ENCODE results near the gene DRAP1. TPM values are rescaled to one million over a fixed set of nuclear protein-coding genes. Genes with fewer than 3 reads are reported as not detected.

The DRAP1 gene
- total RNA-seq, 2 experiments from 2014 or later = 68.2 to 93.2 TPM

DNA sequence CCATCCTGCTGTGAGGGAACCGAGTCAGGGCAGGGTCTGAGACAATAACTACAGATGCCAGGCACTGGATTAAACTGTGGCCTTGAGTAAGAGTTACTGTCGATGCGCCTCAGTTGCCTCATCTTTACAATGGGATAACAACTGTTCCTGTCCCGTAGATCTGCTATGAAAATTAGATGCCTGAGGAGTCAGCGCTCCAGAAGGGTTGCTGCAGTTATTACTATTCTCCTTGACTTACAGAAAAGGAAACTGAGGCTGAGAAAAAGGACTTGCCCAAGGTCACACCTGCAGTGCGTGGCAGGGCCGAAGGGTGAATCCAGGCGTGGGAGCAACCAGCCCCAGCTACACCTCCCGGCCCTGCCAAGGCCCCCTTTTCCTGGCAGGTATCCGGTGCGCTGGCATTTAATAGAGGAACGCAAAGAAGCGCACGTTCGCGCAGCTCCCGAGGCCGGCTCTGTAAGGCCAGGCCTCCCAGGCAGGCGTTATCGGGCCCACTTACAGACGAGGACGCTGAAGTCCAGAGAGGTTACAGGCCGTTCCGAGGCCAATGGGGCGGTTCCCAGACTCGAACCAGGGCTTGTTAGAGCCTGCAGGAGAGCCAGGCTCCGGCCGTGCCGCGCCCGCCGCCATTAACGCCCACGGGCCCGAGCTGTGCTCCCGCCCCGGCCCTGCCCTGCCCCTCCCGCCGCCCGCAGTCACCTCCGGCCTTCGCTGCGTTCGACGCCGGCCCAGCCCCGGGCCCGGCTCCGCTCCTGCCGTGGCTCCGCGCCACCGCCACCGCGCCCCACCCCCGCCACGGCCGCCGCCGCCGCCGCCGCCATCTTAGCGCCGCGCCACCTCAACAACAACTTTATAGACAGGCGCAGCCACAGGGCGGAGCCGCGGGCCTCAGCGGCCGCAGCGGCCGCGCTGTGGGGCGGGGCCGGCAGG is 750 bp upstream of the DRAP1 start, which contains the start of gene C11orf68:
Gene C11orf68 (minus strand): TSS at position 852 of the 930 bp plus-strand sequence. CDS start 31 bp downstream, at position 821.
- intact Hi-C loops (cut with micrococcal nuclease; ENCODE audit: unreplicated experiment) = loop anchor here (1.0 to 2.0 kb wide), 4 partner anchors 18 to 84 kb away; partner anchors contain the start of genes BANF1, CCDC85B, CFL1 and EIF1AD
- H2AFZ ChIP-seq (ENCODE audit: low read length) = peak within 1 kb of the TSS; percentile 33
- H3K27ac ChIP-seq (ENCODE audit: low read depth, low read length, poor library complexity, severe bottlenecking) = peak within 1 kb of the TSS; percentile 54
- peaks cover 8% of the 10 kb centered on the region; the same call in 1 of the 2 replicates for H3K36me3 ChIP-seq (ENCODE audit: insufficient read depth, low read length)
- no peaks in the 10 kb centered on the region for H4K20me1 ChIP-seq (ENCODE audit: insufficient read depth, low read length)
- peak within 1 kb of the TSS; percentile 94 for H3K4me2 ChIP-seq (ENCODE audit: low read length)
- no peaks in the 10 kb centered on the region for H3K9me3 ChIP-seq (ENCODE audit: low read length)
- ChIA-PET CTCF (ENCODE audit: unreplicated experiment) (no interaction called here), POLR2A (interaction anchor here (0.6 kb wide), 1 partner anchor 68 kb away, joined by 3 read pairs; no protein-coding TSS in a partner anchor)
- peaks cover 11% of the 10 kb centered on the region; the same call in 1 of the 2 replicates for H3K79me2 ChIP-seq (ENCODE audit: insufficient read depth, low read depth, low read length)
- DNase-seq (ENCODE audit: low spot score) = no peak
- peaks cover 22% of the 10 kb centered on the region for H3K4me1 ChIP-seq (ENCODE audit: insufficient read depth, low read length, poor library complexity, severe bottlenecking)
- H3K4me3 ChIP-seq (ENCODE audit: low read depth, low read length, poor library complexity, severe bottlenecking) = peak within 1 kb of the TSS; percentile 85
- H3K9me2 ChIP-seq (ENCODE audit: insufficient read depth, low read length) = no peaks in the 10 kb centered on the region
- TF ChIP-seq EZH2phosphoT487 (IDR thresholded peaks at IDR 0.05; ENCODE audit: borderline replicate concordance, low read depth, low read length) (no peak), CTCF (conservative IDR thresholded peaks at IDR 0.05; ENCODE audit: low read length) (no peak)
- TSS peak; percentile 63 for BruUV-seq (replicated peaks)

DNA sequence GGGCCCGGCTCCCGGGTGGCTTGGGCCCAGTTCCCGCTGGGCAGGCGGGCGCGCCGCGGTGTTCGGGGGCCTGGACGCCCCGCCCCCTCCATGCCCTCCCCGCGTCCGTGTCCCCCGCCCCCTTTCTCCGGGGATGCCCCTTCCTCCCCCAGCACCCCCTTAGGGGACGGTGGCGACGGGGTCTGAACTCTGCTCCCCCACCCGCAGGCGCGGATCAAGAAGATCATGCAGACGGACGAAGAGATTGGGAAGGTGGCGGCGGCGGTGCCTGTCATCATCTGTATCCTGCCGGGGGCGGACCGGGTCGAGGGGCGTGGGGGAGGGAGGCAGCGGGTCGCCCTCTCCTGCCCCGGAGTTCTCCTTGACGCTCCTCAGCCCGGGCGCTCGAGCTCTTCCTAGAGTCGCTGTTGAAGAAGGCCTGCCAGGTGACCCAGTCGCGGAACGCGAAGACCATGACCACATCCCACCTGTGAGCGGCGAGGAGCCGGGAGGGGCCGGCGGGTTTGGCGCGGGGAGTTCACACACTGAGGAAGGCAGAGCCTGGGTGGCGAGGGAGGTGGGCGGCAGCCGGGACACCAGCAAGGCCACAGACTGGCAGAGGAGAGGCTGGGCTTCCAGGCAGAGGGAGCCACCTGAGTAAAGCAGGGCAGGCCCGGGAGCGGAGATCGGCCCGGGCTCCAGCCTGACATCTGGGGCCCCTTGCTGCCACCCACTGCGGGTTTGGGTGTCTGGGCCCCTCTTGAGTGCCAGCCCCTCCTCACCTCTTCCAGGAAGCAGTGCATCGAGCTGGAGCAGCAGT is 546 bp downstream of the DRAP1 start:
- H3K4me1 ChIP-seq (ENCODE audit: insufficient read depth, low read length, poor library complexity, severe bottlenecking) = peaks cover 22% of the 10 kb centered on the region
- no peaks in the 10 kb centered on the region for H3K9me3 ChIP-seq (ENCODE audit: low read length)
- peak; percentile 59 for DNase-seq (ENCODE audit: low spot score)
- no peaks in the 10 kb centered on the region for H4K20me1 ChIP-seq (ENCODE audit: insufficient read depth, low read length)
- peak overlapping the region; percentile 29 for H3K27ac ChIP-seq (ENCODE audit: low read depth, low read length, poor library complexity, severe bottlenecking)
- peak overlapping the region; percentile 94 for H3K4me2 ChIP-seq (ENCODE audit: low read length)
- no TSS peak for BruUV-seq (replicated peaks)
- intact Hi-C loops (cut with micrococcal nuclease; ENCODE audit: unreplicated experiment) = loop anchor here (1.0 to 2.0 kb wide), 4 partner anchors 19 to 83 kb away; partner anchors contain the start of genes BANF1, CCDC85B, CFL1 and EIF1AD
- H3K4me3 ChIP-seq (ENCODE audit: low read depth, low read length, poor library complexity, severe bottlenecking) = peak overlapping the region; percentile 76
- ChIA-PET CTCF (ENCODE audit: unreplicated experiment) (no interaction called here), POLR2A (no interaction called here)
- H3K79me2 ChIP-seq (ENCODE audit: insufficient read depth, low read depth, low read length) = peaks cover 11% of the 10 kb centered on the region; the same call in 1 of the 2 replicates
- H3K36me3 ChIP-seq (ENCODE audit: insufficient read depth, low read length) = peaks cover 8% of the 10 kb centered on the region; the same call in 1 of the 2 replicates
- H3K9me2 ChIP-seq (ENCODE audit: insufficient read depth, low read length) = no peaks in the 10 kb centered on the region
- TF ChIP-seq CTCF (conservative IDR thresholded peaks at IDR 0.05; ENCODE audit: low read length) (no peak), EZH2phosphoT487 (IDR thresholded peaks at IDR 0.05; ENCODE audit: borderline replicate concordance, low read depth, low read length) (no peak)
- peak overlapping the region; percentile 33 for H2AFZ ChIP-seq (ENCODE audit: low read length)

Measured in OCI-LY7 (cell line).